ENCODE results near the gene DENND2D.

GRCh38 chr1:111209622-111210021 lies 9.2 kb upstream of the DENND2D start:
- TF ChIP-seq EP300 (IDR thresholded peaks at IDR 0.05; ENCODE audit: borderline replicate concordance) (no peak), REST (IDR thresholded peaks at IDR 0.05; ENCODE audit: low read depth) (no peak), TCF12 (IDR thresholded peaks at IDR 0.05; ENCODE audit: low read depth) (no peak), RAD21 (IDR thresholded peaks at IDR 0.05; ENCODE audit: low read depth) (no peak), FOXM1 (IDR thresholded peaks at IDR 0.05; ENCODE audit: borderline replicate concordance, low read depth) (no peak), YY1 (IDR thresholded peaks at IDR 0.05; ENCODE audit: low read depth) (no peak), MAX (IDR thresholded peaks at IDR 0.05) (no peak), NFIC (IDR thresholded peaks at IDR 0.05) (no peak), TAF1 (IDR thresholded peaks at IDR 0.05; ENCODE audit: low read depth) (no peak), CEBPB (IDR thresholded peaks at IDR 0.05) (no peak), CREB1 (IDR thresholded peaks at IDR 0.05; ENCODE audit: low read depth) (no peak)

Measured in Ishikawa (cell line).